ENCODE measurements around the gene TRMU. TPM values are rescaled to one million over a fixed set of nuclear protein-coding genes. Genes with fewer than 3 reads are reported as not detected.

Gene TRMU
- total RNA-seq, 1 donor from 2014 or later: 39.0 TPM

DNA sequence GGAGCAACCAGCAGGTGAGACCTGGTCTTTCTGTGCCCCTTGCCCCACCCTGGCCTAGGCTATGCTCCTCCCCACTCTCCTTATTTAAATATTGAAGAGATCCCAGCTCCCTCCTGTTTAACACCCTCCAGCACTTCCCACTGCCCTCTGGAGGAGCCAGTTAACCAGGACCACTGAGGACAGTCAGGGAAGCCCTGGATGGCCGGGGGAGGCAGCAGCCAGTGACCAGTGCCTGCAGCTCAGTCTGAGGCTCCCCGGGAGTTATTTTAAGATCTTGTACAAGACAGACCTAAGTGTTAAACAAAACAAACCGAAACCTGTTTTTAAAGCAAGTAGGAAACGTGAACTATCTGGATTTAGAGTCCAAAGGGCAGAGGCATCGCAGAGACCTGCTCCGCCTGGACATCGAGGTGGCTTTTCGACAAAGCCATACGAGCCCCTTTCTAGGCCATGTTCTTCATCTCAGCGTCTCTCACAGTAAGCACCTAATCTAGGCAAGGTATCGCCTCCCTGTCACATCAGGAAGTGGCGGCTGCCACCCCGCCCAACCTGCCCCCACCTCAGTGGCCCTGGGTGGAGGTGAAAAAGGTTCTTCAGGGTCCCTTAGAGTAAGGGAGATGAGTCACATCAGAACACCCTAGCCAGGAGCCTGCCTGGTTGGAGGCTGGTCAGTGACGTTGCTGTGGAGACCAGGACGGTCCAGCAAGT lies 35.2 kb downstream of the TRMU start:
- DNase-seq (ENCODE audit: low read depth): no peak
- TF ChIP-seq, protein P1, sequence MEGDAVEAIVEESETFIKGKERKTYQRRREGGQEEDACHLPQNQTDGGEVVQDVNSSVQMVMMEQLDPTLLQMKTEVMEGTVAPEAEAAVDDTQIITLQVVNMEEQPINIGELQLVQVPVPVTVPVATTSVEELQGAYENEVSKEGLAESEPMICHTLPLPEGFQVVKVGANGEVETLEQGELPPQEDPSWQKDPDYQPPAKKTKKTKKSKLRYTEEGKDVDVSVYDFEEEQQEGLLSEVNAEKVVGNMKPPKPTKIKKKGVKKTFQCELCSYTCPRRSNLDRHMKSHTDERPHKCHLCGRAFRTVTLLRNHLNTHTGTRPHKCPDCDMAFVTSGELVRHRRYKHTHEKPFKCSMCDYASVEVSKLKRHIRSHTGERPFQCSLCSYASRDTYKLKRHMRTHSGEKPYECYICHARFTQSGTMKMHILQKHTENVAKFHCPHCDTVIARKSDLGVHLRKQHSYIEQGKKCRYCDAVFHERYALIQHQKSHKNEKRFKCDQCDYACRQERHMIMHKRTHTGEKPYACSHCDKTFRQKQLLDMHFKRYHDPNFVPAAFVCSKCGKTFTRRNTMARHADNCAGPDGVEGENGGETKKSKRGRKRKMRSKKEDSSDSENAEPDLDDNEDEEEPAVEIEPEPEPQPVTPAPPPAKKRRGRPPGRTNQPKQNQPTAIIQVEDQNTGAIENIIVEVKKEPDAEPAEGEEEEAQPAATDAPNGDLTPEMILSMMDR (conservative IDR thresholded peaks at IDR 0.05; ENCODE audit: low read depth, low read length): no peak
- no peak overlapping the region for H3K4me3 ChIP-seq (ENCODE audit: low read depth, low read length)

- DNase-seq (ENCODE audit: low read depth): no peak
- TF ChIP-seq, protein P1 (conservative IDR thresholded peaks at IDR 0.05; ENCODE audit: low read depth, low read length): no peak
- H3K4me3 ChIP-seq (ENCODE audit: low read depth, low read length): no peak overlapping the region
Measured at GRCh38 chr22:46371623-46372226, 36.2 kb downstream of the TRMU start.

- H3K4me3 ChIP-seq (ENCODE audit: low read depth, low read length): no peak overlapping the region
- DNase-seq (ENCODE audit: low read depth): no peak
- TF ChIP-seq, protein P1 (conservative IDR thresholded peaks at IDR 0.05; ENCODE audit: low read depth, low read length): no peak
Measured at GRCh38 chr22:46372686-46373085, 37.2 kb downstream of the TRMU start.

- TF ChIP-seq, protein P1 (conservative IDR thresholded peaks at IDR 0.05; ENCODE audit: low read depth, low read length): no peak
- H3K4me3 ChIP-seq (ENCODE audit: low read depth, low read length): no peak overlapping the region
- no peak for DNase-seq (ENCODE audit: low read depth)
Measured at GRCh38 chr22:46373159-46373558, 37.6 kb downstream of the TRMU start.

GRCh38 chr22:46373921-46374662 lies 38.6 kb downstream of the TRMU start:
- TF ChIP-seq, protein P1 (conservative IDR thresholded peaks at IDR 0.05; ENCODE audit: low read depth, low read length): no peak
- DNase-seq (ENCODE audit: low read depth): no peak
- no peak overlapping the region for H3K4me3 ChIP-seq (ENCODE audit: low read depth, low read length)

DNA sequence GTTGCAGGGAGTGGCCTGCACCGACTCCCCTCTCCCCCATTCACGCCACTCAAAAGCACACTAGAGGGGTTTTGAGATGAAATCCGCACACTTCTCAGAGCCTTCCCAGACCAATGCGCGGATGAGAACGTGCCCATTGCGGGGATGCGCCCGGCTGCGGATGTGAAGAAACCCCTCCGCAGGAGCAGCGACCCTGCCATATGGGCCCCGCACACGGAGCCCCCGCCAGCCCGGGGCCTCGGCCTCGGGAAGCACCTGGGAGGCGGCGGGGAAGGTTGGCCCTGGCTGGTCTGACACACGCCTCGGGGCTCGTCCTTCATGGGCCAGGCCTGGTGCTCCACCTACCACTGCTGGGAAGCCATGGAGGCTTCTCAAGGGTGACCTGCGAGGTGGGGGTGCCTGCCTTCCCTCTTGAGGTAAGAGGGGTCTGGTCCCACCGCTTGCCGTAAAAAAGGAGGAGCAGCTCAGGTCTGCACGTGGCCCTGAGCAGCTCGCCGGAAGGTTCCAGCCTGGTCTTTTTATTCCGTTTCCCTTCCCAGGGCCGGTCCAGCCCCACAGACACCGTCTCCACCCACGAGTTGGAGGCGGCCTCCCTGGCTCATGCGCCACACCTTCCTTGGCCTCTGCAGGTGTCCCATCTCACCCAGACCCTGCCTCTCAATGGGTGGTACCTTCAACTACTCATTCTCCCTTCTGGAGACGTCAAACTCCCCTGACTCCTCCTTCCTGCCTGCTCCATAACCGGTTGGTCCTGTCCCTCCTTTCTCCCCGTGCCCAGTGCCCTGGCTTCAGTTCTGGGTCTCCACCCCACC lies 39.4 kb downstream of the TRMU start:
- TF ChIP-seq, protein P1 (conservative IDR thresholded peaks at IDR 0.05; ENCODE audit: low read depth, low read length): no peak
- no peak overlapping the region for H3K4me3 ChIP-seq (ENCODE audit: low read depth, low read length)
- DNase-seq (ENCODE audit: low read depth): no peak

All from epithelial cell of proximal tubule (primary cell).